Aorta (tissue), 5 donors: ENCODE data around the gene RMI2. TPM values are rescaled to one million over a fixed set of nuclear protein-coding genes. Genes with fewer than 3 reads are reported as not detected.

Source experiments
- ATAC-seq: fragments of 200-7000 bp; cut with Tn5 transposase; one replicate; pipeline ENCODE4 v1.9.1; 2022; ENCODE audit warnings: moderate library complexity; ENCODE audit not compliant: low FRiP score
- DNase-seq, 2 donors: peaks; one replicate each; pipeline ENCODE4 v3.0.0-alpha.2; 2020
- H3K27ac ChIP-seq, 2 donors: one replicate each; pipeline ENCODE4 v1.5.1; 2013; ENCODE audit warnings: low read length in 2 of 2, mild to moderate bottlenecking in 2 of 2, moderate library complexity in 2 of 2, control low read depth in 1 of 2, inconsistent platforms in 1 of 2, low read depth in 1 of 2
- H3K27me3 ChIP-seq, 2 donors: one replicate each; pipeline ENCODE4 v1.6.1; 2013; ENCODE audit warnings: control low read depth in 1 of 2, low read length in 1 of 2, mild to moderate bottlenecking in 1 of 2, moderate library complexity in 1 of 2; ENCODE audit not compliant: insufficient read depth in 2 of 2, control insufficient read depth in 1 of 2
- H3K36me3 ChIP-seq, 2 donors: one replicate each; pipeline ENCODE4 v1.6.1; 2013; ENCODE audit warnings: control low read depth in 1 of 2, low read length in 1 of 2, mild to moderate bottlenecking in 1 of 2; ENCODE audit not compliant: insufficient read depth in 2 of 2, control insufficient read depth in 1 of 2
- H3K4me1 ChIP-seq, 2 donors: one replicate each; pipeline ENCODE4 v1.6.1; 2013; ENCODE audit warnings: low read length in 2 of 2, control low read depth in 1 of 2, mild to moderate bottlenecking in 1 of 2, moderate library complexity in 1 of 2; ENCODE audit not compliant: insufficient read depth in 2 of 2, control insufficient read depth in 1 of 2
- H3K4me3 ChIP-seq, 2 donors: one replicate each; pipeline ENCODE4 v1.5.1; 2013; ENCODE audit warnings: low read length in 2 of 2, control low read depth in 1 of 2, mild to moderate bottlenecking in 1 of 2
- H3K9me3 ChIP-seq: one replicate; pipeline ENCODE4 v1.6.1; 2013; ENCODE audit warnings: mild to moderate bottlenecking, low read length; ENCODE audit not compliant: control insufficient read depth
- WGBS, 2 donors: extraction: QIAGEN DNeasy Blood & Tissue Kit; methylation state at CpG; one replicate each; pipeline ENCODE4 v1.1.7; 2013; 5-methylcytosine and 5-hydroxymethylcytosine counted together
- intact Hi-C, 2 donors: fragments of 100-400 bp; cut with DNase I; formaldehyde crosslinking; loops; one replicate each; pipeline versions ENCODE4 v1.14.2 to v1.15.0; 2022
- polyA plus RNA-seq, 2 donors: library from polyadenylated mRNA; stranded (reverse); fragments of 200-250 nt; gene quantifications; one replicate each; pipeline ENCODE4 v1.2.3, GENCODE V29; 2013
- total RNA-seq, 2 donors: library from RNA; stranded (reverse); fragmentation: NEBNext Ultra II Directional; extraction: Animal tissue kit (Norgen Biotek cat#: 25700); gene quantifications; one replicate each; pipeline ENCODE4 v1.2.1, GENCODE V29; 2021
- donor health status: healthy with polysubstance abuse.
- donor health status: Bipolar disorder and iron deficiency.
- donor health status: DM: no; HTN: no; CAD: no.
- donor health status: DM: no; HTN: no; CAD: no.
- donor health status: DM: yes; HTN: yes; CAD: no.

RMI2 gene
- total and polyA plus RNA-seq, 4 donors: 0.61 to 1.7 (median 0.81) TPM; not detected in 1

DNA sequence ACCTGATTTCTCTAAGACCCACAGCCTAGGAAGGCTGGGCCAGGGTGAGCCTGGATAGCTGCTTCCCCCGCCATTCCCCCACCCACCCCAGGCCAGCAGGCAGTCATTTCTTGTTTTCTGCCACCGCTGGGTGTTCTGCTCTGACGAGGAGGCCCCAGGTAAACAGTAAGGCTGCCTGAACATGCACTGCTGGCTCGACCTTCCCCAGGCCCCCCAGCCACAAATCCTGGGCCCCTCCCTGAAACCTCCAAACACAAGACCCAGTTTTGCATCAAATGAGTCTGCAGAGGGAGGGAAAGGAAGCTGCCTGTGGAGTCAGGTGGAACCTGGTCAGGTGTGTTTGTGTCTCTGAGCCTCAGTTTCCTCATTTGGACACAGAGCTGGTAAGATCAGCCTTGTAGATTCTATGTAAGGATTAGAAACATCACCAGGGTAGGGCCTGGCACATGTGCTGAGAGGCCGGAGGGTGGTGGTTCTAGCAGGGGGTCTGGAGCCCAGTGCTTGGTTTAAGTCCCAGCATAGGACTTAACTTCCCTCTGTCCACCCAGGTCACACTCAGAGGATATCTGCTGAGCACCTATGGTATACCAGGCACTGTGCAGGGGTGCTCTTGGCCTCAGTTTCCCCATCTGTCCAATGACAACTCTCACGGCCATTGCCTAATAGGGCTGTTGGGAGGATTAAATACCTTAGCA lies 45.2 kb upstream of the RMI2 start:
- Histone ChIP-seq H3K27me3 (no peaks in the 10 kb centered on the region), H3K9me3 (no peaks in the 10 kb centered on the region), H3K36me3 (no peaks in the 10 kb centered on the region), H3K4me1 (no peaks in the 10 kb centered on the region), H3K4me3 (no peak overlapping the region), H3K27ac (no peak overlapping the region)
- intact Hi-C loops: no loop called here
- ATAC-seq (no peak), DNase-seq (no peak)
- 90 to 92% methylated on average over 6 of the region's 6 CpGs for WGBS, 2 donors

DNA sequence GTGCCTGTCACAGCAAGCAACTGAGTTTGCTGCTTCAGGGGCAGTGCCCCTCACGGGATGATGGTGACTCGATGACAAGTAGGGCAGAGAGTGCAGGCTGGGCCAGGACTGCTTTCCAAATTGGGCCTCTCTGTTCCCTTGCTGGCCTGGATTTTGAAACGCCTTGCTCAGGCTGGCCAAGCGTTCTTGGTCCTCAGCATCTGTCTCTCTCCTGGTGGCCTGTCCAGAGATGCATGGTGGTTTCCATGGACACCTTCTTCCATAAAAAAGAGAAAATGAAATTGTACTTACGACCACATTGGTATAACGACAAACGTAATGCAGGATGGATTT lies 44.7 kb upstream of the RMI2 start:
- intact Hi-C loops: no loop called here
- H3K4me3 ChIP-seq: no peak overlapping the region
- no peak for ATAC-seq
- no peaks in the 10 kb centered on the region for H3K36me3 ChIP-seq
- H3K9me3 ChIP-seq: no peaks in the 10 kb centered on the region
- 78 to 84% methylated on average over 7 of the region's 7 CpGs for WGBS, 2 donors
- no peaks in the 10 kb centered on the region for H3K27me3 ChIP-seq
- H3K27ac ChIP-seq: no peak overlapping the region
- H3K4me1 ChIP-seq: no peaks in the 10 kb centered on the region
- DNase-seq: no peak

- no peak overlapping the region for H3K4me3 ChIP-seq
- H3K9me3 ChIP-seq: no peaks in the 10 kb centered on the region
- H3K4me1 ChIP-seq: no peaks in the 10 kb centered on the region
- H3K27me3 ChIP-seq: no peaks in the 10 kb centered on the region
- no peak for ATAC-seq
- intact Hi-C loops: no loop called here
- H3K27ac ChIP-seq: no peak overlapping the region
- no peaks in the 10 kb centered on the region for H3K36me3 ChIP-seq
- DNase-seq: no peak
- WGBS, 2 donors: 70 to 82% methylated on average over 4 of the region's 4 CpGs
Measured at GRCh38 chr16:11301645-11302501, 43.4 kb upstream of the RMI2 start.

GRCh38 chr16:11302977-11303376 lies 42.3 kb upstream of the RMI2 start:
- 84 to 88% methylated on average over 4 of the region's 4 CpGs for WGBS, 2 donors
- Histone ChIP-seq H3K27me3 (no peaks in the 10 kb centered on the region), H3K36me3 (no peaks in the 10 kb centered on the region), H3K9me3 (no peaks in the 10 kb centered on the region), H3K4me3 (no peak overlapping the region), H3K4me1 (no peaks in the 10 kb centered on the region), H3K27ac (no peak overlapping the region)
- ATAC-seq (no peak), DNase-seq (no peak)
- intact Hi-C loops: no loop called here

DNA sequence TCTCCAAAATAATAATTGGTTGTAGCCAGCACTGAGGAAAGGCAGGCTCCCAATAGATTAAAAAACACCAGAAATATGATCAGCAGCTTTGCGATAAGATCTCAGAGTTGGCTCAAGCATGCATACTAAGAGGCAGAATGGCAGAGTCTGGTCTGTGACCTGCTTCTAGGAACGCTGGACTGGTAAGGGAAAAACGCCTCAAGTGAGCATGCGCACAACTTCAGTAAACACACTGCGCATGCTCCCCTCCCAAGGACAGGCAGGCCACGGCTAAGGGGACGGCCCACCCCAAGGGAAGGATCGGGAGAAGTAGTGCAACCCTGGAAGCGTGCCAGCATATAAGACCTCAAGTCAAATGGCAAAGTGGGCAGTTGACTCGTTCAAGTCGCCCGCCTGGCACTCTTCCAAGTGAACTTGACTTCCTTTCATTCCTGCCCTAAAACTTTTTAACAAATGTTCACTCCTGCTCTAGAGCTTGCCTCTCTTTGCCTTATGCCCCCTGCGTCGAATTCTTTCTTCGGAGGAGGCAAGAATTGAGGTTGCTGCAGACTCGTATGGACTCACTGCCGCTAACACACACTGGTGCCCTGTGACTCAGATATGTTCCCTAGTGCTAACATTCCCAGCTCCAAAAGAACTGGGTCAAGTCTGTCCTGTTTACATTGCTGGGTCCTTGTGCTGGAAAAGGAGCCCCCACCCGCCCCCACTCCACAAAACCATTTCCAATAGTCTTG lies 41.7 kb upstream of the RMI2 start:
- ATAC-seq: no peak
- H3K4me3 ChIP-seq: no peak overlapping the region
- 62 to 67% methylated on average over 18 of the region's 18 CpGs for WGBS, 2 donors

GRCh38 chr16:11306381-11306780 lies 38.9 kb upstream of the RMI2 start:
- WGBS, 2 donors: 92% methylated on average over 8 of the region's 8 CpGs
- Histone ChIP-seq H3K27ac (no peak overlapping the region), H3K27me3 (no peaks in the 10 kb centered on the region), H3K36me3 (no peaks in the 10 kb centered on the region), H3K9me3 (no peaks in the 10 kb centered on the region), H3K4me3 (no peak overlapping the region), H3K4me1 (no peaks in the 10 kb centered on the region)
- intact Hi-C loops: no loop called here
- ATAC-seq (no peak), DNase-seq (no peak)

More for the DNA sequence above, 41.7 kb upstream of the RMI2 start:
- H3K4me1 ChIP-seq: no peaks in the 10 kb centered on the region
- no peak for DNase-seq
- no peak overlapping the region for H3K27ac ChIP-seq
- no peaks in the 10 kb centered on the region for H3K36me3 ChIP-seq
- H3K9me3 ChIP-seq: no peaks in the 10 kb centered on the region
- intact Hi-C loops: no loop called here
- H3K27me3 ChIP-seq: no peaks in the 10 kb centered on the region

DNA sequence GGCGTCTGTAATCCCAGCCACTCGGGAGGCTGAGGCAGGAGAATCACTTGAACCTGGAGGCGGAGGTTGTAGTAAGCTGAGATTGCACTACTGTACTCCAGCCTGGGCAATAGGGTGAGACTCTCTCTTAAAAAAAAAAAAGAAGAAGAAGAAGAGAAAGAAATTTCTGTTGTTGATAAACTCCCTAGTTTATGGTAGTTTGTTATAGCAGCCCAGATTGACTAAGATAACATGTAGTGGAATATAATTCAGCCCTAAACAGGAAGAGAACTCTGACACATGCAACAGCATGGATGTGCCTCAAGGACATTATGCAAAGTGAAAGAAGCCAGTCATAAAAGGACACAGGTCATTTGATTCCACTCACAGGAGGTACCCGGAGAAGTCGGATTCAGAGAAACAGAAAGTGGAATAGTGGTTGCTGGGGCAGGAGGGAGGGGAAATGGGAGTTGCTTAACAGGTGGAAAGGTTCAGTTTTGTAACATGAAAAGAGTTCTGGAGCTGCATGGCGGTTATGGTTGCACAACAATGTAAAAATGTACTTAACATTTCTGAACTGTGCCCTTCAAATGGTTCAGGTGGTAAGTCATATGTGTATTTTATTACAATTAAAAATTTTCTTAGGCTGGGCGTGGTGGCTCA lies 38.1 kb upstream of the RMI2 start:
- H3K27me3 ChIP-seq: no peaks in the 10 kb centered on the region
- H3K4me3 ChIP-seq: no peak overlapping the region
- no peak for DNase-seq
- no peaks in the 10 kb centered on the region for H3K4me1 ChIP-seq
- no peak for ATAC-seq
- no peaks in the 10 kb centered on the region for H3K36me3 ChIP-seq
- H3K27ac ChIP-seq: no peak overlapping the region
- intact Hi-C loops: no loop called here
- no peaks in the 10 kb centered on the region for H3K9me3 ChIP-seq
- WGBS, 2 donors: 93 to 95% methylated on average over 7 of the region's 7 CpGs

DNA sequence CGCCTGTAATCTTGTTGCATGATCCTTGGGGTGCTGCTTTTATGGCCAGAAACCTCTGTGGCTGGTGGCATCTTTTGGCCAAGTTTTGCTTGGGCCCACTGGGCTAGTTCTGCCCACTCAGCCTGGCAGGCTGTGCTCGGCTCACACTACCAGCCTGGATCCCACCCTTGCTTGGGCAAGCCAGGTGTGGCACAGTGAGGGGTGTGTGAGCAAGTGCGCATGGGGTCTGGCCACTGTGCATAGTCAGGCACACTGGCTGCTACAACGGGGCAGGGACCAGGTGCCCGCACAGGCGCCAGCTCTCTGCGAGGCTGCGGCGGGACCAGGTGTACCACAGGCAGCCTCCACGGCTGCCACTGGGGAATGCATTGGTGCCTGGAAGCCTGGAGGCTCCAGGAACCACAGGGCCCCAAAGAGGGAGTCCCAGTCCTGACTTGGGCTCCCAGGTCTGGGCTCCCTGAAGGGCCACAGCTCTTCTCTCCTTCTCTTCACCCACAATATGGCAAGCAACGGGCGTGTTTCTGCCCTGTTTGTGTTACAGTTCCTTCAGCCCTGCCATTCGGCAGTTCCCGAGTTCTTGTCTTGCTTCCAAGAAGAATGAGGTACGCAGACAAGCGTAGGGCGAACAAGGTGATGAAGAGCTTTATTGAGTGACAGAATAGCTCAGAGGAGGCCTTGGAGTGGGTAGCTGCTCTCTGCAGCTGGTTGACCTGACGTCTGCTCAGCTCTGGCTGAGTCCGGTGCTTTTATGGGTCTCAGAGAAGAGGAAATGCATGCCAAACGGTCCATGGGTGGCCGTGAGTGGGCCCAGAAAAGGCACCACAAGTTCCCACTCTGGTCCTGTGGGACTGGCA lies 37.4 kb upstream of the RMI2 start:
- no peak overlapping the region for H3K27ac ChIP-seq
- no peak for DNase-seq
- intact Hi-C loops: no loop called here
- no peaks in the 10 kb centered on the region for H3K9me3 ChIP-seq
- no peaks in the 10 kb centered on the region for H3K36me3 ChIP-seq
- H3K4me1 ChIP-seq: no peaks in the 10 kb centered on the region
- 91 to 92% methylated on average over 20 to 21 of the region's 21 CpGs for WGBS, 2 donors
- no peaks in the 10 kb centered on the region for H3K27me3 ChIP-seq
- ATAC-seq: no peak
- no peak overlapping the region for H3K4me3 ChIP-seq
